Measurements from ENCODE around the gene LRRC4C.

DNA sequence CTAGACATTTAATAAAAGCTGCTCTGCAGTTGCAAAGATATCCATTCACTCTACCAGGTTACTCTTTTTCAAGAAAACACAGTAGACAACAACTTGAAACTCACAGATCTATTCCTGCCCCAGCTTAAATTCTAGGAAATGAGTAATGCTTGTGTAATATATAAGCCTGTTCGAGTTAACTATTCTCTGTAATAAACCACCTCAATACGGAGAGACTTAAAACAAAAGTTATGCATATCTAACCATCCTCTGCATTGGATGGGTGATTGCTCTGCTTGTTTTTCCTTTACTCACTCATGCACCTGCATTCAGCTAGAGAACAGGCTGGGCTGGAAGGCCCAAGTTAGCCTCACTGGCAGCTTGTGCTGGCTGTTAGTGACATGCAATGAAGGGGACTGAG is 13.3 kb downstream of the LRRC4C start:
- TF ChIP-seq POLR2AphosphoS5 (IDR thresholded peaks at IDR 0.05; ENCODE audit: low read depth, low read length) (no peak), TAF1 (IDR thresholded peaks at IDR 0.05; ENCODE audit: low read depth, low read length) (no peak), SPI1 (IDR thresholded peaks at IDR 0.05; ENCODE audit: low read depth, low read length) (no peak), POLR2A (IDR thresholded peaks at IDR 0.05; ENCODE audit: low read depth, low read length) (no peak), POU2F2 (IDR thresholded peaks at IDR 0.05; ENCODE audit: low read depth, low read length) (no peak), PAX5 (IDR thresholded peaks at IDR 0.05; ENCODE audit: insufficient read depth, low read length, severe bottlenecking) (no peak)

Data from GM12891 (cell line).